Left renal pelvis (tissue), 4 donors: ENCODE results near the gene BHLHE41. TPM values are rescaled to one million over a fixed set of nuclear protein-coding genes. Genes with fewer than 3 reads are reported as not detected.

Experiments used
- DNase-seq, 4 donors: peaks; one replicate each; pipeline ENCODE4 v3.0.0-alpha.2; 2013; ENCODE audit warnings: low read depth in 4 of 4, low spot score in 3 of 4
- polyA plus RNA-seq, 4 donors: library from polyadenylated mRNA; unstranded; fragments of 120-200 nt; gene quantifications; one replicate each; pipeline ENCODE4 v1.2.1, GENCODE V29; 2013; ENCODE audit not compliant: insufficient read length in 4 of 4

Gene BHLHE41
- polyA plus RNA-seq, 4 donors, result 1.5 to 5.6 (median 2.4) TPM

- DNase-seq, result no peak
Observed at GRCh38 chr12:26135010-26135420, 10.2 kb upstream of the BHLHE41 start.

- no peak for DNase-seq
Observed at GRCh38 chr12:26134540-26134939, 9.7 kb upstream of the BHLHE41 start.

- DNase-seq, result no peak
Observed at GRCh38 chr12:26133521-26133920, 8.7 kb upstream of the BHLHE41 start.

GRCh38 chr12:26132866-26133265 is 8.0 kb upstream of the BHLHE41 start:
- no peak for DNase-seq

- no peak for DNase-seq
Observed at GRCh38 chr12:26131936-26132335, 7.1 kb upstream of the BHLHE41 start.

GRCh38 chr12:26130728-26131127 is 5.9 kb upstream of the BHLHE41 start:
- no peak for DNase-seq

GRCh38 chr12:26128168-26128567 is 3.3 kb upstream of the BHLHE41 start:
- no peak for DNase-seq

GRCh38 chr12:26127404-26127803 is 2.6 kb upstream of the BHLHE41 start:
- DNase-seq, result no peak

GRCh38 chr12:26126340-26127284 is 1.8 kb upstream of the BHLHE41 start:
- DNase-seq, result no peak

GRCh38 chr12:26125400-26126339 is 833 bp upstream of the BHLHE41 start:
- DNase-seq, result peak in 1 of 4 donors; percentile 46

GRCh38 chr12:26123482-26123980 is 1.3 kb downstream of the BHLHE41 start:
- no peak for DNase-seq

- DNase-seq, result no peak
Observed at GRCh38 chr12:26122681-26123481, 2.0 kb downstream of the BHLHE41 start.

GRCh38 chr12:26122061-26122680 is 2.7 kb downstream of the BHLHE41 start:
- DNase-seq, result no peak

GRCh38 chr12:26121323-26122060 is 3.3 kb downstream of the BHLHE41 start:
- DNase-seq, result no peak

GRCh38 chr12:26120561-26121274 is 4.1 kb downstream of the BHLHE41 start:
- no peak for DNase-seq

- no peak for DNase-seq
Observed at GRCh38 chr12:26119391-26119989, 5.3 kb downstream of the BHLHE41 start.

- no peak for DNase-seq
Observed at GRCh38 chr12:26118308-26118707, 6.5 kb downstream of the BHLHE41 start.
